GM18909 (cell line): ENCODE data around the gene SLC2A14.
"Not testable (repeated sequence)": the region's sequence is repeated elsewhere in the genome, so short reads cannot be mapped to it uniquely, and the experiment has no call there.

ENCODE experiments used
- ATAC-seq: cut with Tn5 transposase; IDR thresholded peaks from one replicate; pipeline ENCODE4 v1.9.1; 2021; ENCODE audit warnings: mild to moderate bottlenecking; ENCODE audit not compliant: unreplicated experiment, poor library complexity

The SLC2A14 gene

GRCh38 chr12:7835766-7836165, 36.9 kb downstream of the SLC2A14 start:
- ATAC-seq, result no peak

GRCh38 chr12:7835116-7835515, 37.6 kb downstream of the SLC2A14 start:
- ATAC-seq, result no peak

DNA sequence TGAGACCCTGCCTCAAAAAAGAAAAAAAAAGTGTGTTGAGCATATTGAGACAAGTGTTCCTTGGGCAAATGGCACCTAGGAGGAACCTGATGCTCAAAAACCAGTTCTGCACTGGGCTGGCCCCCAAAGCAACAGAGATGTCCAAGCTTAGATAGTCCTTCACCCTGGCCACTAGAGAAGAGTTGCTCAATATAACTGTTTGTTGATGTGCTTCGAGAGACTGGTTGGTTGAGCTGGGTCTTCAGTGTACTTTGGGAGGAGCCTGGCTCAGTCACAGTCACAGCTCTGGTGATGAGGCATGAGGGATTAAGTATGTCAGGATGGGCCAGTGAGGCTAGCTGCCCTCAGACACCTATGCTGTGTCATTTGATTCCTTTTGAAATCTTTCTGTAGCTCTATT, 38.0 kb downstream of the SLC2A14 start:
- no peak for ATAC-seq

- ATAC-seq, result no peak
These were observed 38.9 kb downstream of the SLC2A14 start for GRCh38 chr12:7833831-7834230.

- not testable (repeated sequence) for ATAC-seq
These were observed 39.5 kb downstream of the SLC2A14 start for GRCh38 chr12:7833201-7833600.

DNA sequence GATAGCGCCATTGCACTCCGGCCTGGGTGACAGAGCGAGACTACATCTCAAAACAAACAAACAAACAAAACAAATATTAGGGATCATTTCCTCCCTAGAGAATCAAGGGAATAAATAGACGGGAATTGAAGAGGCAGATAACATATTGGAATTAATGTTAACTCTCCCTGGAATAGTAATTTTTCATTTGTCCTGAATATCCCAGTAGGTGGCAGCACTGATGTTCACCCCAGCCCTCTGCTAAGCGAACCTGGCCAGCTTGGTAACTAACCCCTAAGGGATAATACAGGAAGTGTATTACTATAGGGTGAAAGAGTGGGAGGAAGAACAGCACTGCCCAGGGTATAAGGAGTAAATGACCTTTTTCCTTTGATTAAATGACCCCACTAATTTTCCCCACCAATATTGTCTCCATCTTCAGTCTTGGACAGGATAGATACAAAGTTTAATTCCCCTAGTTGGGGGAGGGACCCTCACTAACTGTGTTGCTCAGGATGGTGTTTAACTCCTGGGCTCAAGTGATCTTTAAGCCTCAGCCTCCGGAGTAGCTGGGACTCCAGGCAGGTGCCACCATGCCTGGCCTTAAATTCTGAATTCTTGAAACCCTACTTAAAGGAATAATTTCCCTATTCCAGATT, 40.5 kb downstream of the SLC2A14 start:
- peak; percentile 61 for ATAC-seq

DNA sequence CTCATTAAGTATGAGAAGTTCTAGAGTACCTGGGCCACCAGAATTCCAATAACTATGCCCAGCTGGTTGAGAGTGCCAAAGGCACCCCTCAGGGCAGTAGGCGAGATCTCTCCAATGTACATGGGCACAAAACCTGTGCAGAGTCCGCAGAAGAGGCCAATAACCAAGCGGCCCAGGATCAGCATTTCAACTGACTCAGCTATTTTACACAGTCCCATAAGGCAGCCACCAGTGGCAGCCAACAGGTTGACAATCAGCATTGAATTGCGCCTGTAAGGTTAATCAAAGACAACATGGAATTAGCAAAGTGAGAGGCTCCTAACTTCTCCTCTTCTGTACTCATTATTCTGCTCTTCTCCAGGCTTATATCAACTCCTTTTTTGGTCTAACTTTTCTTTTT, 43.0 kb downstream of the SLC2A14 start:
- ATAC-seq, result not testable (repeated sequence)

DNA sequence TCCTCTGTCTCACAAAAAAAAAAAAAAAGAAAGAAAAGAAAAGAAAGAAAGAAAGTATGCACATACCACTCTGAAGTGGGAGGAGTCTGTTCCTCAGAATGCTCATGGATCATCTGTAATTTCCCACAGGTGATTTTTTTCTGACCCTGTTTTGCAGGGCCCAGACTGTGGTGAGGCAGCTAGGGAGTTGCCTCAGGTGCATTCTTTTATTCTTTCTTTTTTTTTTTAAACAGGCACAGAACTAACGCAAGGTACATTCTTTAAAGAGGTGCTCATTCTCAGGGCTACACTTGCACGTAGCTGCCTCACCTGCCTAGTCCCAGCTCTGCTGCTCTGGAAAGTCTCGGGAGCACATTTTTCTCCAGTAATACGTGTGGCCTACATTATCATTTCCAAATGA, 47.0 kb downstream of the SLC2A14 start:
- not testable (repeated sequence) for ATAC-seq

DNA sequence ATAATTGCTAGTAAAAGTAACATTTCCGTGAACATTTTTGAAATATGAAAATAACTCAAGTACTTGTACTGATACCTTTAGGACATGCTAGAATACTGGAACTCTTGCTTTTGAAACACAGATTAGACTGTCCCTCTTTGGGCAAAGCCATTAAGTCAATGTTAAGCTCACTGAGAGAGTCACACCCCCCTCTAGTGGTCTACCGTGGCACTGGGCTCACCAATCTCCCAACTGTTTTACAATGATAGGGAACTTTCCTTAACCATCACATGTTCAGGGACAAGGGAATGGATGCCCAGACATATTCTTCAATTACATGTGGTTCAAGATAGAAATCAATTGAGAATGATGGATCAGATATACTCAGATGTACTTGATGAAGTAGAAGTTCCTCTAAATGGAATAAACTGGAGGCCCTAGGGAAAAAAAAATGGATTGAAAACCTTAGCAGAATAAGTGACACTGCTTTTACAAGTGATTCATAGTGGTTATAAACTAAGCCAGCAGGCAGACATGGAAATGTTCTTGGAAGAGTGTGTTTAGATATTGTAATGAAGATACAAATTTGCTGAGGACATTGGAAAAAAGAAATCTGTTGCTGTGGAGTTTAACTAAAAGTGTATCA, 65.7 kb downstream of the SLC2A14 start:
- no peak for ATAC-seq

GRCh38 chr12:7806319-7806718, 66.4 kb downstream of the SLC2A14 start:
- ATAC-seq, result not testable (repeated sequence)

DNA sequence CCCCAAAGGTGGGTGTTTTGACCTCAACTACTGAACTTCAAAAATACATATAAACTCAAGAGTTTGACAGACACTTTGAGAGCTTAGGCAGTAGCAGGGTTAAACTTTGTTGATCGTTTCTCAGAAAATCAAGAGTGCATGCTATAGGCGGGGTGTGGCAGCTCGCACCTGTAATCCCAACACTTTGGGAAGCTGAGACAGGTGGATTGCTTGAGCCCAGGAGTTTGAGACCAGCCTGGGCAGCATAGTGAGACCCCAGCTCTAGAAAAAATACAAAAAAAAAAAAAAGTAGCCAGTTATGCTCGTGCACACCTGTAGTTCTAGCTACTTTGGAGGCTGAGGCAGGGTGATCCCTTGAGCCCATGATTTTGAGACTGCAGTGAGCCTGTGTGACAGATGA, 71.3 kb downstream of the SLC2A14 start:
- no peak for ATAC-seq

- not testable (repeated sequence) for ATAC-seq
These were observed 73.9 kb downstream of the SLC2A14 start for GRCh38 chr12:7798750-7799308.

DNA sequence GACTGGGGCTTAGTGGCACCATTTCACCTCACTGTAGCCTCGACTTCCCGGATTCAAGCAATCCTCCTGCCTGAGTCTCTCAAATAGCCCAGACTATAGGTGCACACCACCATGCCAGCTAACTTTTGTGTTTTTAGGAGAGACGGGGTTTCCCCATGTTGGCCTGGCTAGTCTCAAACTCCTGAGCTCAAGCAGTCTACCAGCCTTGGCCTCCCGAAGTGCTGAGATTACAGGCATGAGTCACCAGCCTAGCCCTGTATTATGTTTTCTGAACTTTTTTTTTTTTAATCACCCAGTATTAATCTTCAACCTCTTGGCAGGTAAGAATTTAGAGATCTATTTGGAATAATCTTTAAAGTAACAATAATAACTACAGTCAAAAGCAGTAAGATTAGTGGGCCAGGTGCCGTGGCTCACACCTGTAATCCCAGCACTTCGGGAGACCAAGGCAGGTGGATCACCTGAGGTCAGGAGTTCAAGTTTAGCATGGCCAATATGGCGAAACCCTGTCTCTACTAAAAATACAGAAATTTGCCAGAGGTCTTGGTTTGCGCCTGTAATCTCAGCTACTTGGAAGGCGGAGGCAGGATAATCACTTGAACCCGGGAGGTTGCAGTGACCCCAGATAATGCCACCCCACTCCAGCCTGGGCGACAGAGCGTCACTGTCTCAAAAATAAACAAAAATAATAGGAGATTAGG, 74.9 kb downstream of the SLC2A14 start:
- ATAC-seq, result no peak

DNA sequence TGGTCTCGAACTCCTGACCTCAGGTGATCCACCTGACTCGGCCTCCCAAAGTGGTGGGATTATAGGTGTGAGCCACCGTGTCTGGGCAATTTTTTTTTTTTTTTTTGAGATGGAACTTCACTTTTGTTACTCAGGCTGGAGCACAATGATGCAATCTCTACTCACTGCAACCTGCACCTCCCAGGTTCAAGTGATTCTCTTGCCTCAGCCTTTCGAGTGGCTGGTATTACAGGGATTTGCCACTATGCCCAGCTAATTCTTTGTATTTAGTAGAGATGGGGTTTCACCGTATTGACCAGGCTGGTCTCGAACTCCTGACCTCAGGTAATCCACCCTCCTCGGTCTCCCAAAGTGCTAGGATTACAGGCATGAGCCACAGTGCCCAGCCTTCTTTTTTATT, 75.4 kb downstream of the SLC2A14 start:
- ATAC-seq, result not testable (repeated sequence)

DNA sequence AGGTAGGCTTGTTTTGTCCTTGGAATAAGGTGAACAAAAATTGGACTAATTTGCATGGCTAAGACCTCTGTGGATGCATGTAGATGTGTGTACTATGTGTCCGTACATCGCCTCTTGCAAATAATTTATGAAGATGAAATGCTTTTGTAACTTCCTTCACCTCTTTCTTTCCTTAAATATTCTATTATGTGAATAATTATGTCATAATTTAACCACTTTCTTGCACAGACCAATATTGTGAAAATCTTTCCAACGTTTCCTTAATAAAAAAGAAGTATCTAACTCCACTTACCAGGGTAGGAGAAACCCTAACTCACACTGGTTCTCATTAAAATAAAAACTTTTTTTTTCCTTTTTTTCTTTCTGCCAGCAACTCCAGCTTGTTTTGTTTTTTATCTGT, 79.5 kb downstream of the SLC2A14 start:
- no peak for ATAC-seq

DNA sequence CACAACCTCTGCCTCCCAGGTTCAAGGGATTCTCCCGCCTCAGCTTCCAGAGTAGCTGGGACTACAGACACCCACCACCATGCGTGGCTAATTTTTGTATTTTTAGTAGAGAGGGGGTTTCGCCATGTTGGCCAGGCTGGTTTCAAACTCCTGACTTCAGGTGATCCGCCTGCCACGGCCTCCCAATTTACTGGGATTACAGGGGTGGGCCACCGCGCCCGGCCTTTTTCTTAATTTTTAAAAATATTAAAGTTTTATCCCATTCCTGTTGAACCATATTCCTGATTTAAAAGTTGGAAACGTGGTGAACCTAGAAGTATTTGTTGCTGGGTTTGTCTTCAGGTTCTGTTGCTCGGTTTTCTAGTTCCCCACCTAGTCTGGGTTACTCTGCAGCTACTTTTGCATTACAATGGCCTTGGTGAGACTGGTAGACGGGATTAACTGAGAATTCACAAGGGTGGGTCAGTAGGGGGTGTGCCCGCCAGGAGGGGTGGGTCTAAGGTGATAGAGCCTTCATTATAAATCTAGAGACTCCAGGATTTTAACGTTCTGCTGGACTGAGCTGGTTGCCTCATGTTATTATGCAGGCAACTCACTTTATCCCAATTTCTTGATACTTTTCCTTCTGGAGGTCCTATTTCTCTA, 83.7 kb downstream of the SLC2A14 start, which contains the start of gene NANOG:
Gene NANOG, plus strand, starts transcription at position 519 of the 645 bp plus-strand sequence. CDS start 213 bp downstream, outside the sequence.
- not testable (repeated sequence) for ATAC-seq

DNA sequence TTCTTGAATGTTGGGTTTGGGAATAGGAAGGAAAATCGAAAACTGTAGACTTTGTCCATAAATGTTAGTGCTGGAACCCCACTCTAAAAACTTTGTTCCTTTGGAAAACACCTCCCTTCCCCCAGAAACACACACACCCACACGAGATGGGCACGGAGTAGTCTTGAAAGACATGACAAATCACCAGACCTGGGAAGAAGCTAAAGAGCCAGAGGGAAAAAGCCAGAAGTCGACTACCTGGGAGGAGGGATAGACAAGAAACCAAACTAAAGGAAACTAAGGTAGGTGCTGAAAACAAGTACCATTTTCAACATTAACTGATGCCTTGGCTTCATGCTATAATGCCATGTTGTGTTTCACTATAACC, 84.4 kb downstream of the SLC2A14 start:
- no peak for ATAC-seq

- no peak for ATAC-seq
These were observed 85.0 kb downstream of the SLC2A14 start for GRCh38 chr12:7787574-7788293.

GRCh38 chr12:7784701-7785100, 88.0 kb downstream of the SLC2A14 start:
- ATAC-seq, result no peak

- ATAC-seq, result not testable (repeated sequence)
These were observed 89.3 kb downstream of the SLC2A14 start for GRCh38 chr12:7783433-7783832.
